Measurements from ENCODE around the gene WDR55.
"Not testable (repeated sequence)": the region's sequence is repeated elsewhere in the genome, so short reads cannot be mapped to it uniquely, and the experiment has no call there.

- not testable (repeated sequence) for TF ChIP-seq CTCF (IDR thresholded peaks at IDR 0.05 in 4 of 5, conservative IDR thresholded peaks at IDR 0.05 in 1 of 5); POLR2A (IDR thresholded peaks at IDR 0.05)
Observed at GRCh38 chr5:140623061-140623460, 41.6 kb upstream of the WDR55 start.

Data from gastrocnemius medialis (tissue), 4 donors.